CD14-positive monocyte (primary cell): ENCODE data around the gene IVNS1ABP. TPM values are rescaled to one million over a fixed set of nuclear protein-coding genes. Genes with fewer than 3 reads are reported as not detected.
A peak's percentile ranks its signal among the peaks of the same experiment; 100 is the strongest.

Experiments used
- DNase-seq, 3 donors: peaks; one replicate each; pipeline ENCODE4 v3.0.0-alpha.2; 2011 to 2022
- H2AFZ ChIP-seq: 2 replicates; pipeline ENCODE4 v1.6.0; 2012; ENCODE audit warnings: mild to moderate bottlenecking, low read depth, low read length, inconsistent platforms; ENCODE audit not compliant: insufficient read depth, poor library complexity, severe bottlenecking
- H3K27ac ChIP-seq, 2 donors: 1 replicate in 1 of 2; 2 replicates in 1 of 2; pipeline ENCODE4 v1.5.1; 2012 to 2013; ENCODE audit warnings: low read length in 2 of 2, control low read depth in 1 of 2, inconsistent platforms in 1 of 2, low read depth in 1 of 2, mild to moderate bottlenecking in 1 of 2
- H3K27me3 ChIP-seq, 2 donors: one replicate each; pipeline versions ENCODE4 v1.6.0 to v1.6.1; 2011 to 2013; ENCODE audit warnings: low read length in 2 of 2; ENCODE audit not compliant: control insufficient read depth in 2 of 2, insufficient read depth in 2 of 2
- H3K36me3 ChIP-seq, 2 donors: replicated peaks in 1 of 2; 1 replicate in 1 of 2; 2 replicates in 1 of 2; pipeline versions ENCODE4 v1.5.1 to v1.6.1; 2012 to 2013; ENCODE audit warnings: low read length in 2 of 2, control low read depth in 1 of 2, inconsistent platforms in 1 of 2, mild to moderate bottlenecking in 1 of 2; ENCODE audit not compliant: insufficient read depth in 2 of 2, control insufficient read depth in 1 of 2
- H3K4me1 ChIP-seq, 2 donors: 1 replicate in 1 of 2; 2 replicates in 1 of 2; pipeline versions ENCODE4 v1.5.1 to v1.6.1; 2012 to 2013; ENCODE audit warnings: low read length in 2 of 2, control low read depth in 1 of 2, inconsistent platforms in 1 of 2, mild to moderate bottlenecking in 1 of 2, moderate library complexity in 1 of 2; ENCODE audit not compliant: insufficient read depth in 2 of 2, control insufficient read depth in 1 of 2
- H3K4me2 ChIP-seq: replicated peaks from 2 replicates; pipeline ENCODE3; 2012; ENCODE audit warnings: low read length, moderate library complexity, mild to moderate bottlenecking; ENCODE audit not compliant: poor library complexity, severe bottlenecking; ENCODE audit errors: extremely low read depth
- H3K4me3 ChIP-seq, 3 experiments: fragments of 200-600 bp in 1 of 3; sonication (generic) in 1 of 3; replicated peaks in 1 of 3; 1 replicate in 2 of 3; 2 replicates in 1 of 3; pipeline ENCODE4 v1.5.1; 2011 to 2013; ENCODE audit warnings: low read length in 3 of 3, mild to moderate bottlenecking in 3 of 3, control low read depth in 2 of 3, low read depth in 2 of 3, inconsistent platforms in 1 of 3, moderate library complexity in 1 of 3
- H3K79me2 ChIP-seq: 2 replicates; pipeline ENCODE4 v1.6.0; 2012; ENCODE audit warnings: mild to moderate bottlenecking, control low read depth, inconsistent platforms, low read length, moderate library complexity; ENCODE audit not compliant: insufficient read depth
- H3K9ac ChIP-seq: 2 replicates; pipeline ENCODE4 v1.6.0; 2017; ENCODE audit warnings: low read length, mild to moderate bottlenecking; ENCODE audit not compliant: insufficient read depth, poor library complexity, severe bottlenecking
- H3K9me3 ChIP-seq, 2 donors: replicated peaks in 1 of 2; 1 replicate in 1 of 2; 2 replicates in 1 of 2; pipeline versions ENCODE4 v1.5.1 to v1.6.1; 2012 to 2013; ENCODE audit warnings: low read length in 2 of 2, control low read depth in 1 of 2; ENCODE audit not compliant: control insufficient read depth in 1 of 2, insufficient read depth in 1 of 2
- H4K20me1 ChIP-seq: 2 replicates; pipeline ENCODE4 v1.6.0; 2012; ENCODE audit warnings: mild to moderate bottlenecking, low read length, control low read depth, moderate library complexity; ENCODE audit not compliant: insufficient read depth
- H3K27ac Mint-ChIP-seq, 7 donors: one replicate each; pipeline ENCODE4 v1.8.0; 2020; ENCODE audit warnings: mild to moderate bottlenecking in 7 of 7, mixed read lengths in 7 of 7, moderate library complexity in 6 of 7, inconsistent platforms in 2 of 7
- H3K27me3 Mint-ChIP-seq, 3 donors: one replicate each; pipeline ENCODE4 v1.8.0; 2021 to 2022; ENCODE audit warnings: low read depth in 3 of 3, mild to moderate bottlenecking in 3 of 3, mixed read lengths in 3 of 3, moderate library complexity in 3 of 3, inconsistent platforms in 1 of 3
- H3K36me3 Mint-ChIP-seq, 2 donors: one replicate each; pipeline ENCODE4 v1.8.0; 2020; ENCODE audit warnings: mixed read lengths in 2 of 2, inconsistent platforms in 1 of 2, mild to moderate bottlenecking in 1 of 2
- H3K4me1 Mint-ChIP-seq: one replicate; pipeline ENCODE4 v1.8.0; 2020; ENCODE audit warnings: mild to moderate bottlenecking, mixed read lengths
- H3K4me3 Mint-ChIP-seq, 2 donors: one replicate each; pipeline ENCODE4 v1.8.0; 2020; ENCODE audit warnings: mild to moderate bottlenecking in 2 of 2, mixed read lengths in 2 of 2, moderate library complexity in 1 of 2
- H3K9me3 Mint-ChIP-seq, 7 donors: one replicate each; pipeline ENCODE4 v1.8.0; 2020 to 2022; ENCODE audit warnings: mixed read lengths in 7 of 7, mild to moderate bottlenecking in 6 of 7, moderate library complexity in 6 of 7, inconsistent platforms in 2 of 7
- WGBS: methylation state at CpG from one replicate; pipeline ENCODE4 v1.1.5; 2013; ENCODE audit warnings: missing lambda C conversion rate; ENCODE audit not compliant: insufficient coverage; 5-methylcytosine and 5-hydroxymethylcytosine counted together
- intact Hi-C, 2 donors: fragments of 100-400 bp; cut with micrococcal nuclease; formaldehyde crosslinking; loops; one replicate each; pipeline versions ENCODE4 v1.15.0 to v1.15.1; 2023
- polyA plus RNA-seq, 3 donors: library from polyadenylated mRNA; depleted of rRNA in 1 of 3; unstranded in 2 of 3; stranded (reverse) in 1 of 3; fragments of 300-500 nt in 2 of 3; fragments of >200 nt in 1 of 3; fragmentation: Illumina TruSeq in 2 of 3; gene quantifications; 1 replicate in 2 of 3; 2 replicates in 1 of 3; pipeline ENCODE4 v1.2.3, GENCODE V29; 2012 to 2021
- TF ChIP-seq, protein P1 (sequence below): fragments of 200-600 bp; IDR thresholded peaks from one replicate; pipeline ENCODE4 v1.8.0; 2022; ENCODE audit warnings: antibody characterized with exemption, mild to moderate bottlenecking

IVNS1ABP gene
- polyA plus RNA-seq, 3 donors: 50.9 to 97.7 (median 69.2) TPM

DNA sequence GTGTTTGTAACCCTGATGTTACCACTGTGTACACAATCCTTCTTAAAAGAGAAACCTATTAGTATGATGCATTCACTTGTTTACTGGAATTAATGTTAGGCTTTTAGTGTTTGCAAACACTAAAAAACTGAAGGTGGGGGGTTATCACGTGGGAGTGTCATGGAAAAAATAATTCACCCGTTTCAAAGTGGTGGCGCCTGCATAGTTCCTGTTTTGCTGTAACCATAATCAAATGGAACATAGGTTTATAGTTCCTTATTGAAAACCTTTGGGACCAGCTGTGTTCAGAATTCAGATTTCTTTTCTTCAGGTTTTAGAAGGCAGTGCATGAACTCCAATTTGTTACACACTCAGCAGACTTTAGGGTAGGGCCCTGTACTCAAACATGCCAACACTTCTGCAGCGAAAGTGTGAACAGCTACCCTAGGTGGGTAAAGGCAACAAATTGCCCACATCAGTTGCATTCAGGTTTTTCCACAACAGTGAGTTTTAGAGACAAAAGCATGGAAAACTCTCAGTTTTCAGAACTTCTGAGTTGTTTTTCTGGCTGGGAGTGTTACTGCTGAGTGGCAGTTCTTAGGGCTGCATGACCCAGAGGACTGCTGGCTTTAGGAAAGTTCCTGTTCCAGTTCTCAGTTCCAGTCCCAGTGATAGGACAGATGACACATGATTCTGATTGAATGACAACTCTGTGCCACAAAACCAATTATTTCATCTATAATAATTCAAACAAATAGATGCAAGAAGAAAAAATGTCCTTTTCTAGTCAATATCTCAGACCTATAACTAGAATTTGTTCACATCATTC is 29.1 kb upstream of the IVNS1ABP start:
- Mint-ChIP-seq H3K9me3 (peaks cover 0 to 1% (median 0%) of the 10 kb centered on the region in 7 donors), H3K4me3 (no peak overlapping the region), H3K27me3 (peaks cover 0 to 4% (median 0%) of the 10 kb centered on the region in 3 donors), H3K4me1 (peaks cover 20% of the 10 kb centered on the region), H3K36me3 (peaks cover 0 to 3% of the 10 kb centered on the region in 2 donors), H3K27ac (peak overlapping the region; percentile 65 to 88 (median 80))
- H3K9ac ChIP-seq: no peak overlapping the region
- H3K9me3 ChIP-seq: no peaks in the 10 kb centered on the region
- no peak overlapping the region for H2AFZ ChIP-seq
- no peaks in the 10 kb centered on the region for H4K20me1 ChIP-seq
- intact Hi-C loops: no loop called here
- H3K4me3 ChIP-seq: peak overlapping the region in 1 of 3 experiments; percentile 39
- peak overlapping the region; percentile 54 for H3K4me2 ChIP-seq
- 25% methylated on average over 4 of the region's 4 CpGs for WGBS
- no peaks in the 10 kb centered on the region for H3K79me2 ChIP-seq
- no peaks in the 10 kb centered on the region for H3K36me3 ChIP-seq
- H3K27ac ChIP-seq: peak overlapping the region in 1 of 2 donors; percentile 62
- no peaks in the 10 kb centered on the region for H3K27me3 ChIP-seq
- peak; percentile 32 to 67 (median 53) for DNase-seq
- TF ChIP-seq, protein P1, sequence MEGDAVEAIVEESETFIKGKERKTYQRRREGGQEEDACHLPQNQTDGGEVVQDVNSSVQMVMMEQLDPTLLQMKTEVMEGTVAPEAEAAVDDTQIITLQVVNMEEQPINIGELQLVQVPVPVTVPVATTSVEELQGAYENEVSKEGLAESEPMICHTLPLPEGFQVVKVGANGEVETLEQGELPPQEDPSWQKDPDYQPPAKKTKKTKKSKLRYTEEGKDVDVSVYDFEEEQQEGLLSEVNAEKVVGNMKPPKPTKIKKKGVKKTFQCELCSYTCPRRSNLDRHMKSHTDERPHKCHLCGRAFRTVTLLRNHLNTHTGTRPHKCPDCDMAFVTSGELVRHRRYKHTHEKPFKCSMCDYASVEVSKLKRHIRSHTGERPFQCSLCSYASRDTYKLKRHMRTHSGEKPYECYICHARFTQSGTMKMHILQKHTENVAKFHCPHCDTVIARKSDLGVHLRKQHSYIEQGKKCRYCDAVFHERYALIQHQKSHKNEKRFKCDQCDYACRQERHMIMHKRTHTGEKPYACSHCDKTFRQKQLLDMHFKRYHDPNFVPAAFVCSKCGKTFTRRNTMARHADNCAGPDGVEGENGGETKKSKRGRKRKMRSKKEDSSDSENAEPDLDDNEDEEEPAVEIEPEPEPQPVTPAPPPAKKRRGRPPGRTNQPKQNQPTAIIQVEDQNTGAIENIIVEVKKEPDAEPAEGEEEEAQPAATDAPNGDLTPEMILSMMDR: no peak
- H3K4me1 ChIP-seq: peaks cover 13 to 22% of the 10 kb centered on the region in 2 donors

DNA sequence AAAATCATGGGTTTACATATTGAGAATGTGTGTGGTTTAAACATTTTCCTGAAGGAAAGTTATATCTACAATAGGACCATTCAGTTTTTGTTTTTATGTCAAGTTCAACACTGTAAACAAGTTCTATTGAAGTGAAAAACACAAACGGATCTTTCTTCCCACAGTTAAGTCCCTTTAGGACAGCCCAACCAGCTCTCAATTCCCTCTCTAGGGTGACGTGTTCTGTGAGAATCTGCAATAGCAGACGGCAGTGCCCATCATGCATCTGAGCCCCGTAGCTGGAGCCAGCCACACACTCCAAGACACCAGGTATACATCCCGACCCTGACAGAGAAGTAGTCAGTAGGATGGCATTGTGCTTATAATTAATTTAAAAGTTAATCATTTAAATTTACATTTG is 26.3 kb upstream of the IVNS1ABP start:
- Histone ChIP-seq H3K27ac (no peak overlapping the region), H3K9ac (no peak overlapping the region), H3K4me3 (no peak overlapping the region), H3K4me1 (peaks cover 35 to 50% of the 10 kb centered on the region in 2 donors), H3K9me3 (no peaks in the 10 kb centered on the region), H3K4me2 (no peak overlapping the region), H3K36me3 (no peaks in the 10 kb centered on the region), H3K79me2 (no peaks in the 10 kb centered on the region), H3K27me3 (no peaks in the 10 kb centered on the region), H4K20me1 (no peaks in the 10 kb centered on the region), H2AFZ (no peak overlapping the region)
- Mint-ChIP-seq H3K4me1 (peaks cover 43% of the 10 kb centered on the region), H3K27ac (peak overlapping the region in 1 of 7 donors; percentile 25), H3K9me3 (peaks cover 0 to 1% (median 0%) of the 10 kb centered on the region in 7 donors), H3K4me3 (no peak overlapping the region), H3K36me3 (peaks cover 3% of the 10 kb centered on the region in 2 donors), H3K27me3 (peaks cover 0 to 3% (median 0%) of the 10 kb centered on the region in 3 donors)
- DNase-seq: no peak
- TF ChIP-seq, protein P1: no peak
- 80% methylated on average over 1 of the region's 5 CpGs for WGBS
- intact Hi-C loops: no loop called here
